GM10266 (cell line): ENCODE measurements around the gene RCAN2.
A peak's percentile ranks its signal among the peaks of the same experiment; 100 is the strongest.

ENCODE experiments used
- DNase-seq: peaks from one replicate; pipeline ENCODE4 v3.0.0; 2012; ENCODE audit errors: extremely low spot score
- TF ChIP-seq, protein P1 (sequence below): IDR thresholded peaks from 2 replicates; pipeline ENCODE4 v1.5.1; 2012; ENCODE audit warnings: mild to moderate bottlenecking, low read depth; ENCODE audit not compliant: control insufficient read depth, insufficient read depth; ENCODE audit errors: missing control alignments

The RCAN2 gene

DNA sequence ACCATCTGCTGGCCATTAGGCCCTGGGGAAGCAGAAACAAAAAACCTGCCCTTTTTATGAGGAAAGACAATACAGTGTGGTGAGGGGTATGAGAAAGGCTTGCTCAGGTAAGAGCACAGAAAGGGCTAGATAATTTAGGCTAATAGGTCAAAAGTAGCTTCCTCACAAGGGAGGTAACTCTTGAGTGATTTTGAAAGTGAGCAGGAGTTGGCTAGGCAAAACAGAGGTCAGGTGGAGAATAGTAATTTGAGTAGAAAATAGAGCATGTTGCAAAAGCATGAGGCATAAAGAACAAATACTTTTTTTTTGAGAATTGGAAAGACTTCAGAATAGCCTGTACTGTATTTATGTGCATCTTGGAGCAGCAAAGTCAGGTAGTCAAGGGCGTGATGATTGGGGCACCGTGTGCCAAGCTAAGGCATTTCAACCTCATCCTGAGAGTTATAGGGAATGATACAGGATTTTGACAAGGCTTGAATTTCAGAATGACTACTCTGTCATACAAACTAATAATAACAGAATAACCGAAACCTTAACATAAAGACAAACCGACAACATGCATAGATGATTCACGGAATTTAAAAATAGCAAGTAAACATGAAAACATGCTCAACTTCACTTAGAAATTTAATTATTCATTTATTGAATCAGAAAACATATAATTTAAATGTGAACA is 197.5 kb downstream of the RCAN2 start:
- TF ChIP-seq, protein P1, sequence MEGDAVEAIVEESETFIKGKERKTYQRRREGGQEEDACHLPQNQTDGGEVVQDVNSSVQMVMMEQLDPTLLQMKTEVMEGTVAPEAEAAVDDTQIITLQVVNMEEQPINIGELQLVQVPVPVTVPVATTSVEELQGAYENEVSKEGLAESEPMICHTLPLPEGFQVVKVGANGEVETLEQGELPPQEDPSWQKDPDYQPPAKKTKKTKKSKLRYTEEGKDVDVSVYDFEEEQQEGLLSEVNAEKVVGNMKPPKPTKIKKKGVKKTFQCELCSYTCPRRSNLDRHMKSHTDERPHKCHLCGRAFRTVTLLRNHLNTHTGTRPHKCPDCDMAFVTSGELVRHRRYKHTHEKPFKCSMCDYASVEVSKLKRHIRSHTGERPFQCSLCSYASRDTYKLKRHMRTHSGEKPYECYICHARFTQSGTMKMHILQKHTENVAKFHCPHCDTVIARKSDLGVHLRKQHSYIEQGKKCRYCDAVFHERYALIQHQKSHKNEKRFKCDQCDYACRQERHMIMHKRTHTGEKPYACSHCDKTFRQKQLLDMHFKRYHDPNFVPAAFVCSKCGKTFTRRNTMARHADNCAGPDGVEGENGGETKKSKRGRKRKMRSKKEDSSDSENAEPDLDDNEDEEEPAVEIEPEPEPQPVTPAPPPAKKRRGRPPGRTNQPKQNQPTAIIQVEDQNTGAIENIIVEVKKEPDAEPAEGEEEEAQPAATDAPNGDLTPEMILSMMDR = no peak
- DNase-seq = peak; percentile 32

DNA sequence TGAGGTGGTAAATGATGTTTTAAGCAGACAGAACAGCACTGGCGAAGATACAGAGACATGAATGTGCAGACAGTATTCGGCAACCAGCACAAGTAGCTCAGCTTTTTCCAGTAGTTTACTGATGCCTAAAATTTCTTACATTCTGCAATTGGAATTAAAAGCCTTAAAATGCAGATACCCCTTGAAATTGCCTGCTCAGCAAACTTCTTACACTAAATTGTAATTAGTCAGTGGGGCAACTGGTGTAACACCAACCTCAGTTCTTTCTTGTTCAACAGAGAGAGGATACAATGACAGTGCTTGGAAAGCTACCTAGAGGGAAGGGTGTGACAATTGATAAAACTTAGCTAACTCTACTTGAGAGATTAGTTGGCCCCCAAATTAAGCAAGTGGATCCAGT is 199.4 kb downstream of the RCAN2 start:
- TF ChIP-seq, protein P1 = no peak
- no peak for DNase-seq

DNA sequence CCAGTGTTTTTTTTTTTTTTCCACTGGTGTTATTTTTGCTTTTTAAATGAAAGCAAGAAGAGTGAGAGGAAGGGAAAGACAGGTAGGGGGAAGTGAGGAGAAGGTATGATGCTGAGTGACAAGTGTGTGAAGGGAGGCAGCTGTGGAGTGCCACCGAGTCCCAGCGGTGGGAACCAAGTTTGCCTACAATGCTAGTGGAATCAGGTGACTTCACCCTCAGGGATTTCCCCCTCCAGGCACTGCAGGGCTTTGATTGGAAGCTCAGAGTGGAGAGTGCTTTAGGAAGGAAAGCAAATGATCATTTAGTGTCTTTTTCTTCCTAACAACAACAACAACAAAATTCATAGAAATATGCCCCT is 200.0 kb downstream of the RCAN2 start:
- DNase-seq = no peak
- TF ChIP-seq, protein P1 = no peak

DNA sequence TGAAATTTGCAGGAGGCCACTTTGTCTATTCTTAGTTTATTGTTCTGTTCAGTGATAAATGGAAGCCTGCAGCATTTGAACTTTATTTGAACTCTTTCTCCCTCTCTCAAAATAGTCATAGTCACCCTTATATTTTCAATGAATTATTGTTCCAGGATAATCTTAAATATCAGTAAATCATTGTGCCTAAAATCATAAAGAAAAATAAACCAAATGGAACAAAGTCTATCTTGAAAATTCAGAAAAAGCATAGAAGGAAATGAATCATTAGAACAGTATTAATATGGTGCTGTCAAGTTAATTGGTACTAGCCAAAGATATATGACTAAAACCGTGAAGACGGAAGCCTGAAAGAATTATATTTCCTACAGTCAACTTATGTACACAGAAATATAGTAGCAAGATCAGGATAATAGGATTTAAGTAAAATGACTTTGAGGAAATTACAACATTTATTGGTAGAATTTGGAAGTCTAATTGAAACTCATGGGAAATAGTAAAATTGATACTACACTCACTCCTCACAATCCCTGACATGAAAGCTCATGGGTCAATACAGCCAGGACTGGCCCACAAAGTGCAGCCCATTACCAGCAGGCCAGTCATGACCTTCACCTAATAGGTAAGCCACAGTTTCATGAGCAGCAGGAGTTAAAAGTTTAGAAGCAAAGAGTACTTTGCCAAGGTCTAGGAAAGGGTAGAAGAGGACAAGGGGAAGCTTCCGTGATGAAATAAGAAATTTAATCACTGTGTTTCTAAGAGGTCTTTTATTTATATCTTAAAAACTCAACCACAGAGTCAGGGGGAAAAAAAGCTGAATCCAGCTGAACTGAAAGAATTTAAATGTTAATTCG is 200.6 kb downstream of the RCAN2 start:
- TF ChIP-seq, protein P1 = no peak
- no peak for DNase-seq

DNA sequence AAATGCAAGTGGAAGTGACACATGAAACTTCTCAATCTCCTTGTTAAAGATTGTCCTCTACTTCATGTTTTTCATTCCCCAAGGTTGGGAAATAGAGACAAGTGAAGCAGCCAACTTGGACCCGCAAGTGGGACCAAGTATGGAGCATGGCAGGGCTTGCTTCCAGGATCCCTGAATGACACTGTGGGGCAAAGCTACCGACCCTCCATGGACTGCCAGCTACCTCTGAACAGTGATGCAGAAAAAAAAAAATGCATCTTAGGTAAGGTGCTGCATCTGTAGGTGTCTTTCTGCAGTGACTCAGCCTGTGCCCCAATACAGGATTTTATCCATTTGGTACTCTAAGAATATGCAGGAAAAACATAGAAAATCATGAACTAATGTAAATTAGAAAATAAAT is 201.4 kb downstream of the RCAN2 start:
- TF ChIP-seq, protein P1 = no peak
- DNase-seq = no peak

DNA sequence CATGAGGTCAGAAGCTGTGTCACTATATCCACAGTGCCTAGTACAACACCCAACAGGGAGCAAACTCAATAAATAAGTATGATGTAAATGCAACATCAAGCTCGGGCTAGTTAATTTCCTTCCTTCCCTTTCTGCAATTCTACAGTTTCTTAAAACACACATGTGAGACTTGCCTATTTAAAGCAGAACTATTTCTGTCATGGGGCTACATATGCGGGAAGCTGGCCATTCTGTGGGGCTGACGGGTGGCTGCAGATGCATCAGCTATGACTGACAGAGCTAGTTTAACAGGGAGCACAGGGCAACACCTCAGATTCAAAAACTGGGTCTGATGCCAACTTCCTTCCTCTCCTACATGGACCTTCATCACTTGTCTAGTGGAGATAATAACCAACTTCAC is 202.4 kb downstream of the RCAN2 start:
- no peak for DNase-seq
- TF ChIP-seq, protein P1 = no peak

DNA sequence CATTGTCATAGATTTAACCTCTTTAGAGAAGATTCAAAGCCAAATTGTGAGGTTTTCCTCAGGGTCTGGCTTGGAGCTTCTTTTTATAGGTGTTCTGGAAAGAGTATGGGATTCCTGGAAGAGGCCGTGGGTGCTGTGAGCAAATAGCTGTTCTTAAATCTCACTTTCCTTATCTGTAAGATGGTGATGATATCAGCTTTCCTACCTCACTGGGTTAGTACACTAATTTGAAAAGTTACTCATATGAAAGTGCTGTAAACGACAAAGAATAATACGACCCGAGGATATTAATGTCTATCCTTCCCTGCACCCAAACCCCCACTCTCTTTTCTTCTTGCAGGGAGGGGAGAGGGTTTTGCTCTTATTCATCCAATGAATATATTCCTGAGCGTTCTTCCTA is 203.6 kb downstream of the RCAN2 start:
- TF ChIP-seq, protein P1 = no peak
- no peak for DNase-seq
